Body of pancreas (tissue), 4 donors: ENCODE data around the gene CEMIP2. TPM values are rescaled to one million over a fixed set of nuclear protein-coding genes. Genes with fewer than 3 reads are reported as not detected.
A peak's percentile ranks its signal among the peaks of the same experiment; 100 is the strongest.

Source experiments
- ATAC-seq: fragments of 150-250 bp; one replicate; pipeline ENCODE4 v1.9.1; 2016
- DNase-seq, 4 donors: peaks; one replicate each; pipeline ENCODE4 v3.0.0-alpha.2; 2019
- H3K27ac ChIP-seq, 4 donors: fragments of 200-600 bp; sonication (generic); 1 replicate in 3 of 4; 2 replicates in 1 of 4; pipeline versions ENCODE4 v1.5.1 to v1.6.1; 2016 to 2019; ENCODE audit warnings: mild to moderate bottlenecking in 1 of 4, mixed read lengths in 1 of 4, moderate library complexity in 1 of 4
- H3K27me3 ChIP-seq, 2 donors: fragments of 200-600 bp; sonication (generic); one replicate each; pipeline ENCODE4 v1.6.0; 2016; ENCODE audit warnings: mild to moderate bottlenecking in 1 of 2
- H3K36me3 ChIP-seq, 2 donors: fragments of 200-600 bp; sonication (generic); replicated peaks in 1 of 2; 2 replicates each; pipeline ENCODE4 v1.5.1; 2016; ENCODE audit warnings: low read depth in 2 of 2; ENCODE audit not compliant: insufficient read depth in 1 of 2
- H3K4me1 ChIP-seq: fragments of 200-600 bp; sonication (generic); one replicate; pipeline ENCODE4 v1.6.0; 2016
- H3K4me3 ChIP-seq, 2 donors: fragments of 200-600 bp; sonication (generic); 1 replicate in 1 of 2; 2 replicates in 1 of 2; pipeline ENCODE4 v1.5.1; 2016 to 2019
- H3K9me3 ChIP-seq, 3 donors: fragments of 200-600 bp; sonication (generic); 1 replicate in 2 of 3; 2 replicates in 1 of 3; pipeline ENCODE4 v1.5.1; 2016
- CTCF ChIP-seq, 7 experiments: fragments of 450-650 bp in 4 of 7; fragments of 200-600 bp in 3 of 7; sonication (generic) in 3 of 7; IDR thresholded peaks; one replicate each; pipeline ENCODE4 v1.5.1; 2016 to 2019; ENCODE audit warnings: antibody characterized with exemption in 7 of 7
- POLR2A ChIP-seq, 3 donors: fragments of 450-650 bp; IDR thresholded peaks; one replicate each; pipeline ENCODE4 v1.6.1; 2016; ENCODE audit warnings: antibody characterized with exemption in 3 of 3, mild to moderate bottlenecking in 2 of 3
- WGBS, 2 donors: methylation state at CpG; one replicate each; pipeline ENCODE4 v1.1.5; 2017; 5-methylcytosine and 5-hydroxymethylcytosine counted together
- intact Hi-C: fragments of 100-400 bp; cut with DNase I; formaldehyde crosslinking; loops from one replicate; pipeline ENCODE4 v1.15.1; 2023
- total RNA-seq, 2 donors: library from RNA; depleted of rRNA; stranded (reverse); fragments of >200 nt; gene quantifications; one replicate each; pipeline ENCODE4 v1.1.0, GENCODE V29; 2016

Gene CEMIP2
- total RNA-seq, 2 donors from 2014 or later = 28.3 to 33.0 TPM

- Histone ChIP-seq H3K4me1 (no peaks in the 10 kb centered on the region), H3K27ac (no peak overlapping the region), H3K27me3 (no peaks in the 10 kb centered on the region), H3K36me3 (peaks cover 4 to 20% of the 10 kb centered on the region in 2 donors), H3K9me3 (no peaks in the 10 kb centered on the region), H3K4me3 (no peak overlapping the region)
- intact Hi-C loops = no loop called here
- no peak for ATAC-seq
- 87 to 95% methylated on average over 6 of the region's 6 CpGs for WGBS, 2 donors
- TF ChIP-seq CTCF (IDR thresholded peaks at IDR 0.05) = no peak
- TF ChIP-seq POLR2A (IDR thresholded peaks at IDR 0.05) = no peak
- no peak for DNase-seq
Observed at GRCh38 chr9:71690689-71691435, 77.5 kb downstream of the CEMIP2 start.

DNA sequence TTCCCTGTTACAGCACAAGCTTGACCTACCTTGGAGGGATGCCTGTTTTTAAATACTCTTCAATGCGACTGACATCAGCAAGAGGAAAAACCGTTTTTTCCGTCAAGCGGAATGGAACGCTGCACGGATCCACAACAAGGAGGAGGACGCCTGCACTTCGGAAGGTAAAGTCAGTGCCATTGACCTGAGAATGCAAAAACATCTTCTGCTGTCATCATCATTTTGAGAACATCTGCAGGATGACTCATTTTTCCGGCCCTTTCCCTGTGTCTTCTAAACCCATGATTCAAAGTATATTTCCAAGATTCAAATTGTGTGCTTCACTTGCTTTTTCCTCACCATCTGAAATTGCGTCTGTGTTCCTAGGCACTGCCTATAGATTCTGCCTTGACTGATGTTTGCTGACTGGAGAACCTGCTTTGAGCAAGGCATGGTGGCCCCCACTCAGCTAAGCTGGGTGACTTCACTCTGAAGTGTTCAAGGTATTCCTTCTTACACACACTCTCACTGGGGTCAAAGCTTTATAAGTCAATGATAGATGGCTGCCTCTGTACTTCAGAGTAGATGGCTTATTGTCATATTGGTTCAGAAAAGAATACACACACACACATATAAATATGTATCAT, 78.1 kb downstream of the CEMIP2 start:
- Histone ChIP-seq H3K9me3 (no peaks in the 10 kb centered on the region), H3K4me1 (no peaks in the 10 kb centered on the region), H3K4me3 (no peak overlapping the region), H3K27ac (peak overlapping the region in 1 of 4 donors; percentile 42), H3K27me3 (no peaks in the 10 kb centered on the region), H3K36me3 (peaks cover 4 to 20% of the 10 kb centered on the region in 2 donors)
- 87 to 95% methylated on average over 10 of the region's 10 CpGs for WGBS, 2 donors
- DNase-seq (no peak), ATAC-seq (no peak)
- intact Hi-C loops = no loop called here
- TF ChIP-seq POLR2A (IDR thresholded peaks at IDR 0.05) = no peak

GRCh38 chr9:71687676-71688075, 80.6 kb downstream of the CEMIP2 start:
- H3K36me3 ChIP-seq = peaks cover 4 to 17% of the 10 kb centered on the region in 2 donors
- no peak for TF ChIP-seq POLR2A (IDR thresholded peaks at IDR 0.05)
- no peak for TF ChIP-seq CTCF (IDR thresholded peaks at IDR 0.05)
- intact Hi-C loops = no loop called here
- no peak overlapping the region for H3K27ac ChIP-seq
- no peaks in the 10 kb centered on the region for H3K27me3 ChIP-seq
- no peaks in the 10 kb centered on the region for H3K4me1 ChIP-seq
- no peak for ATAC-seq
- no peak overlapping the region for H3K4me3 ChIP-seq
- no peaks in the 10 kb centered on the region for H3K9me3 ChIP-seq
- DNase-seq = no peak
- 74 to 85% methylated on average over 1 of the region's 1 CpG for WGBS, 2 donors

DNA sequence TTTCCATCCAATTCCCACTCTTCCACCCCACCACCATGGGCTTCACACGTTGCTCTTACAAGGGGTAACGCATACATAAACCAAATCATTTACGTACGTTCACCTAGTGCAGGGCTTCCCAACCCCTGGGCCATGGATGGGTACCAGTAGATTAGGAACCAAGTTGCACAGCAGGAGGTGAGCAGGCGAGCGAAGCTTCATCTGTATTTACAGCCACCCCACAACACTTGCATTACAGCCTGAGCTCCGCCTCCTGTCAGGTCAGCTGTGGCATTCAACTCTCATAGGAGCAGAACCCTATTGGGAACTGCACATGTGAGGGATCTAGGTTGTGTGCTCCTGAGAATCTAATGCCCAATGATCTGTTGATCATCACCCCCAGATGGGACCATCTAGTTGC, 82.3 kb downstream of the CEMIP2 start:
- Histone ChIP-seq H3K4me1 (no peaks in the 10 kb centered on the region), H3K36me3 (peaks cover 4 to 15% of the 10 kb centered on the region in 2 donors), H3K4me3 (no peak overlapping the region), H3K9me3 (no peaks in the 10 kb centered on the region), H3K27ac (no peak overlapping the region), H3K27me3 (no peaks in the 10 kb centered on the region)
- DNase-seq (no peak), ATAC-seq (no peak)
- intact Hi-C loops = no loop called here
- TF ChIP-seq CTCF (IDR thresholded peaks at IDR 0.05) (no peak), POLR2A (IDR thresholded peaks at IDR 0.05) (no peak)
- WGBS, 2 donors = 91 to 93% methylated on average over 7 of the region's 7 CpGs

- no peaks in the 10 kb centered on the region for H3K9me3 ChIP-seq
- DNase-seq (no peak), ATAC-seq (no peak)
- H3K27ac ChIP-seq = no peak overlapping the region
- intact Hi-C loops = no loop called here
- H3K36me3 ChIP-seq = peaks cover 4 to 13% of the 10 kb centered on the region in 2 donors
- H3K4me1 ChIP-seq = peaks cover 4% of the 10 kb centered on the region
- no peak for TF ChIP-seq CTCF (IDR thresholded peaks at IDR 0.05)
- TF ChIP-seq POLR2A (IDR thresholded peaks at IDR 0.05) = no peak
- 59 to 72% methylated on average over 1 of the region's 1 CpG for WGBS, 2 donors
- no peak overlapping the region for H3K4me3 ChIP-seq
- H3K27me3 ChIP-seq = no peaks in the 10 kb centered on the region
Observed at GRCh38 chr9:71685394-71685793, 82.9 kb downstream of the CEMIP2 start.
